AG09309 (cell line): Measurements from ENCODE around the gene CXCR5.

ENCODE experiments used
- DNase-seq: peaks from one replicate; pipeline ENCODE4 v3.0.0-alpha.2; 2010; ENCODE audit warnings: low read depth
- H3K4me3 ChIP-seq: 2 replicates; pipeline ENCODE4 v1.5.1; 2011; ENCODE audit warnings: mild to moderate bottlenecking, low read depth, low read length, moderate library complexity; ENCODE audit not compliant: control insufficient read depth
- CTCF ChIP-seq: IDR thresholded peaks from 2 replicates; pipeline ENCODE4 v1.5.1; 2011; ENCODE audit warnings: mild to moderate bottlenecking, low read depth, low read length, inconsistent platforms; ENCODE audit not compliant: insufficient read depth, control insufficient read depth; ENCODE audit errors: missing control alignments

CXCR5 gene

GRCh38 chr11:118915941-118916841 is 32.5 kb downstream of the CXCR5 start:
- no peak for DNase-seq
- TF ChIP-seq CTCF, result no peak
- no peak overlapping the region for H3K4me3 ChIP-seq

GRCh38 chr11:118916842-118917388 is 33.2 kb downstream of the CXCR5 start:
- peak; percentile 77 for DNase-seq
- no peak for TF ChIP-seq CTCF
- H3K4me3 ChIP-seq, result no peak overlapping the region

- H3K4me3 ChIP-seq, result peak overlapping the region; percentile 38
- DNase-seq, result peak; percentile 84
- no peak for TF ChIP-seq CTCF
These were observed 33.9 kb downstream of the CXCR5 start for GRCh38 chr11:118917481-118918127.

- TF ChIP-seq CTCF, result no peak
- peak overlapping the region; percentile 38 for H3K4me3 ChIP-seq
- peak; percentile 96 for DNase-seq
These were observed 34.5 kb downstream of the CXCR5 start for GRCh38 chr11:118918128-118918685.

GRCh38 chr11:118918686-118919280 is 35.1 kb downstream of the CXCR5 start:
- H3K4me3 ChIP-seq, result peak overlapping the region; percentile 99
- DNase-seq, result no peak
- no peak for TF ChIP-seq CTCF
